ENCODE measurements around the gene ARF4. TPM values are rescaled to one million over a fixed set of nuclear protein-coding genes. Genes with fewer than 3 reads are reported as not detected.

The ARF4 gene
- total and polyA plus RNA-seq, 2 of the 4 experiments (the other 2 are of a cell fraction), result 172 to 412 TPM

GRCh38 chr3:57617739-57618138 is 20.6 kb upstream of the ARF4 start:
- no peak overlapping the region for H3K23ac ChIP-seq (ENCODE audit: low read depth, low read length)
- no peak overlapping the region for H4K8ac ChIP-seq (ENCODE audit: low read depth in 2 of 2, low read length in 2 of 2)
- no peak overlapping the region for H2AK9ac ChIP-seq (replicated peaks; ENCODE audit: low read depth, low read length, poor library complexity)
- no peak overlapping the region for H3K14ac ChIP-seq (replicated peaks; ENCODE audit: low read depth, low read length)
- H3K9me1 ChIP-seq (ENCODE audit: insufficient read depth, low read length), result no peaks in the 10 kb centered on the region
- H3K18ac ChIP-seq (ENCODE audit: low read depth, low read length), result no peak overlapping the region
- H2BK15ac ChIP-seq (ENCODE audit: low read depth, low read length), result no peak overlapping the region
- BruUV-seq (replicated peaks), result no TSS peak
- H3K27ac ChIP-seq (ENCODE audit: insufficient read depth, low read length), result no peak overlapping the region
- H4K91ac ChIP-seq (ENCODE audit: insufficient read depth, low read depth, low read length), result no peak overlapping the region
- ChIA-PET CTCF (no interaction called here), POLR2A (ENCODE audit: unreplicated experiment) (no interaction called here)
- H3K56ac ChIP-seq (ENCODE audit: extremely low read depth, insufficient read depth, low read length), result no peak overlapping the region
- H3K4me1 ChIP-seq (ENCODE audit: control insufficient read depth, insufficient read depth, low read length), result no peaks in the 10 kb centered on the region
- no peak overlapping the region for H2BK20ac ChIP-seq (ENCODE audit: low read depth, low read length)
- no peak overlapping the region for H2AK5ac ChIP-seq (ENCODE audit: low read depth, low read length)
- H3K36me3 ChIP-seq (ENCODE audit: control insufficient read depth, insufficient read depth, low read length), result peaks cover 4% of the 10 kb centered on the region; the same call in 1 of the 2 replicates
- H4K5ac ChIP-seq (ENCODE audit: low read depth, low read length), result no peak overlapping the region
- no peak overlapping the region for H2AFZ ChIP-seq (replicated peaks; ENCODE audit: low read length, poor library complexity)
- in situ Hi-C loops (cut with MboI; ENCODE audit: low sequenced_read_pairs) (no loop called here), intact Hi-C loops (cut with micrococcal nuclease) (no loop called here), dilution Hi-C loops (cut with HindIII; ENCODE audit: low sequenced_read_pairs, unreplicated experiment) (no loop called here)
- no peaks in the 10 kb centered on the region for H4K20me1 ChIP-seq (ENCODE audit: insufficient read depth, low read length)
- H3K79me1 ChIP-seq (ENCODE audit: low read depth in 1 of 2, low read length in 2 of 2), result no peaks in the 10 kb centered on the region
- no peak for DNase-seq
- no peaks in the 10 kb centered on the region for H3K9me3 ChIP-seq (ENCODE audit: control insufficient read depth, insufficient read depth, low read length)
- TF ChIP-seq RFX5 (IDR thresholded peaks at IDR 0.05; ENCODE audit: low read depth, low read length) (no peak), CHD1 (IDR thresholded peaks at IDR 0.05; ENCODE audit: low read depth, low read length) (no peak), CEBPB (IDR thresholded peaks at IDR 0.05; ENCODE audit: low read depth, low read length) (no peak), CTCF (conservative IDR thresholded peaks at IDR 0.05; ENCODE audit: low read depth, low read length) (no peak), ELK1 (IDR thresholded peaks at IDR 0.05; ENCODE audit: borderline replicate concordance, low read depth, low read length) (no peak), MAFK (IDR thresholded peaks at IDR 0.05; ENCODE audit: low read depth, low read length) (no peak), RCOR1 (IDR thresholded peaks at IDR 0.05; ENCODE audit: insufficient replicate concordance, low read length) (no peak), MXI1 (IDR thresholded peaks at IDR 0.05; ENCODE audit: borderline replicate concordance, low read depth, low read length) (no peak), MAZ (IDR thresholded peaks at IDR 0.05; ENCODE audit: borderline replicate concordance, low read depth, low read length) (no peak)
- TF ChIP-seq, protein P1, sequence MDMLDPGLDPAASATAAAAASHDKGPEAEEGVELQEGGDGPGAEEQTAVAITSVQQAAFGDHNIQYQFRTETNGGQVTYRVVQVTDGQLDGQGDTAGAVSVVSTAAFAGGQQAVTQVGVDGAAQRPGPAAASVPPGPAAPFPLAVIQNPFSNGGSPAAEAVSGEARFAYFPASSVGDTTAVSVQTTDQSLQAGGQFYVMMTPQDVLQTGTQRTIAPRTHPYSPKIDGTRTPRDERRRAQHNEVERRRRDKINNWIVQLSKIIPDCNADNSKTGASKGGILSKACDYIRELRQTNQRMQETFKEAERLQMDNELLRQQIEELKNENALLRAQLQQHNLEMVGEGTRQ (IDR thresholded peaks at IDR 0.05; ENCODE audit: low read depth, low read length), result no peak
- WGBS, 2 experiments (ENCODE audit: extremely low coverage in 2 of 2, insufficient read length in 1 of 2), result no CpG with 5 or more reads among the region's 3 CpGs
- H3K4ac ChIP-seq (ENCODE audit: low read depth, low read length), result no peak overlapping the region
- H3K27me3 ChIP-seq (ENCODE audit: control insufficient read depth, insufficient read depth, low read length), result no peaks in the 10 kb centered on the region
- no peak overlapping the region for H2BK120ac ChIP-seq (ENCODE audit: low read depth, low read length)
- no peak for ATAC-seq (ENCODE audit: low read depth)
- H2BK5ac ChIP-seq (ENCODE audit: low read depth, low read length, poor library complexity, severe bottlenecking), result no peak overlapping the region
- no peak overlapping the region for H3K9ac ChIP-seq (ENCODE audit: low read depth, low read length)
- H3K4me2 ChIP-seq (ENCODE audit: low read depth, low read length), result no peak overlapping the region
- H3K4me3 ChIP-seq (ENCODE audit: insufficient read depth, low read depth, low read length), result no peak overlapping the region

All from IMR-90 (cell line).